K562 (cell line): Measurements from ENCODE around the gene ATRIP. TPM values are rescaled to one million over a fixed set of nuclear protein-coding genes. Genes with fewer than 3 reads are reported as not detected.
A peak's percentile ranks its signal among the peaks of the same experiment; 100 is the strongest.

ENCODE experiments used
- CXXC5 ChIP-seq: fragments of 250-450 bp; sonication (Bioruptor Pico); IDR thresholded peaks from 2 replicates; pipeline ENCODE4 v1.8.0; 2022; ENCODE audit warnings: inconsistent platforms, mild to moderate bottlenecking, moderate library complexity
- ESRRB ChIP-seq: fragments of 250-450 bp; sonication (Bioruptor Pico); IDR thresholded peaks from 2 replicates; pipeline ENCODE4 v1.5.0; 2020; ENCODE audit warnings: mild to moderate bottlenecking, moderate library complexity, borderline replicate concordance
- ETS2 ChIP-seq: IDR thresholded peaks from 2 replicates; pipeline ENCODE4 v1.6.1; 2016; ENCODE audit warnings: borderline replicate concordance, missing genetic modification characterization, mild to moderate bottlenecking, moderate library complexity, missing compliant biosample characterization; ENCODE audit not compliant: poor library complexity, severe bottlenecking
- HINFP ChIP-seq: fragments of 450-650 bp; conservative IDR thresholded peaks from 2 replicates; pipeline ENCODE4 v1.6.1; 2016; ENCODE audit warnings: missing genetic modification characterization, low read depth, mild to moderate bottlenecking, control low read depth, missing compliant biosample characterization
- HNRNPLL ChIP-seq: fragments of 200-400 bp; formaldehyde crosslinking; IDR thresholded peaks from 2 replicates; pipeline ENCODE4 v1.6.1; 2017; ENCODE audit warnings: low read length, low read depth, mild to moderate bottlenecking; ENCODE audit not compliant: poor library complexity, severe bottlenecking
- HOXB6 ChIP-seq: fragments of 250-450 bp; sonication (Bioruptor Pico); IDR thresholded peaks from 2 replicates; pipeline ENCODE4 v1.5.1; 2022; ENCODE audit warnings: mild to moderate bottlenecking, borderline replicate concordance
- ILK ChIP-seq: fragments of 450-650 bp; IDR thresholded peaks from 2 replicates; pipeline ENCODE4 v1.6.1; 2016; ENCODE audit warnings: missing genetic modification characterization, low read depth, mild to moderate bottlenecking, missing compliant biosample characterization, moderate library complexity, borderline replicate concordance
- LCOR ChIP-seq: sonication (generic); formaldehyde crosslinking; IDR thresholded peaks from 2 replicates; pipeline ENCODE4 v1.8.0; 2022; ENCODE audit warnings: mild to moderate bottlenecking, missing genetic modification reagents
- NUFIP1 ChIP-seq: fragments of 450-650 bp; IDR thresholded peaks from 2 replicates; pipeline ENCODE4 v1.6.1; 2018; ENCODE audit not compliant: partially characterized antibody
- RBFOX2 ChIP-seq: fragments of 200-400 bp; formaldehyde crosslinking; IDR thresholded peaks from 2 replicates; pipeline ENCODE4 v1.6.1; 2017; ENCODE audit warnings: low read depth, mild to moderate bottlenecking, low read length, moderate library complexity
- RBM34 ChIP-seq: fragments of 200-400 bp; formaldehyde crosslinking; IDR thresholded peaks from 2 replicates; pipeline ENCODE4 v1.6.1; 2018; ENCODE audit warnings: low read length, borderline replicate concordance; ENCODE audit not compliant: insufficient read depth
- SETDB1 ChIP-seq: IDR thresholded peaks from one replicate; pipeline ENCODE4 v1.6.1; 2012; ENCODE audit warnings: low read length, control low read depth, inconsistent platforms
- SRSF3 ChIP-seq: fragments of 200-400 bp; formaldehyde crosslinking; IDR thresholded peaks from 2 replicates; pipeline ENCODE4 v1.6.1; 2016; ENCODE audit warnings: mild to moderate bottlenecking, low read length, moderate library complexity; ENCODE audit not compliant: insufficient read depth
- SRSF9 ChIP-seq: fragments of 200-400 bp; formaldehyde crosslinking; IDR thresholded peaks from 2 replicates; pipeline ENCODE4 v1.6.1; 2017; ENCODE audit warnings: low read depth, low read length, borderline replicate concordance
- USF1 ChIP-seq: sonication (generic); formaldehyde crosslinking; IDR thresholded peaks from 2 replicates; pipeline ENCODE4 v1.9.0; 2022; ENCODE audit warnings: mild to moderate bottlenecking, missing genetic modification reagents
- ZNF224 ChIP-seq: sonication (generic); formaldehyde crosslinking; IDR thresholded peaks from 2 replicates; pipeline ENCODE4 v1.8.0; 2022; ENCODE audit warnings: mild to moderate bottlenecking, missing genetic modification reagents
- ZNF24 ChIP-seq: fragments of 450-650 bp; IDR thresholded peaks from 2 replicates; pipeline ENCODE4 v1.6.1; 2016
- ZNF592 ChIP-seq: fragments of 450-650 bp; IDR thresholded peaks from 2 replicates; pipeline ENCODE4 v1.6.1; 2017; ENCODE audit warnings: antibody characterized with exemption, mild to moderate bottlenecking
- ZNF639 ChIP-seq, 2 experiments: fragments of 200-800 bp in 1 of 2; sonication (Bioruptor generic) in 1 of 2; sonication (generic) in 1 of 2; formaldehyde crosslinking in 1 of 2; IDR thresholded peaks in 1 of 2; conservative IDR thresholded peaks in 1 of 2; 2 replicates each; pipeline versions ENCODE4 v1.5.0 to v1.6.1; 2016 to 2020; ENCODE audit warnings: missing compliant biosample characterization in 1 of 2, missing genetic modification characterization in 1 of 2, missing genetic modification reagents in 1 of 2
- polyA plus RNA-seq, 8 experiments: library from polyadenylated mRNA; depleted of rRNA in 4 of 8; stranded (reverse) in 5 of 8; unstranded in 3 of 8; fragments of >200 nt; fragmentation: Nextera tagmentation in 2 of 8; fragmentation: Illumina TruSeq in 1 of 8; extraction: Ambion mirVana in 2 of 8; extraction: Trizol in 1 of 8; gene quantifications; 2 replicates each; pipeline versions ENCODE4 v1.2.1 to v1.2.3, GENCODE V29; 2011 to 2014; ENCODE audit warnings: inconsistent platforms in 1 of 8, missing spikeins in 1 of 8
- total RNA-seq, 7 experiments: library from RNA; depleted of rRNA in 6 of 7; stranded (reverse); fragments of >200 nt in 6 of 7; fragmentation: Illumina TruSeq in 2 of 7; extraction: Trizol in 2 of 7; gene quantifications; 2 replicates each; pipeline versions ENCODE4 v1.2.1 to v1.2.3, GENCODE V29; 2011 to 2021; ENCODE audit warnings: low replicate concordance in 1 of 7

Gene ATRIP
- total and polyA plus RNA-seq, 9 of the 15 experiments (the other 6 are each of a cell fraction or from before 2014, with no cell fraction given), result 1.7 to 15.7 (median 10.5) TPM

GRCh38 chr3:48439820-48440589 lies 6.5 kb upstream of the ATRIP start, which contains the start of the genes CCDC51 and TMA7 (continued):
- peak; percentile 43; the same call in 1 of the 2 replicates for TF ChIP-seq ZNF592
- TF ChIP-seq SRSF3, result no peak
- no peak for TF ChIP-seq USF1 (CRISPR knock-in tag)
- no peak for TF ChIP-seq SRSF9
- TF ChIP-seq ILK, result no peak
- TF ChIP-seq RBFOX2, result peak; percentile 95
- no peak for TF ChIP-seq ZNF224 (CRISPR knock-in tag)
- TF ChIP-seq HNRNPLL, result peak; percentile 23
- no peak for TF ChIP-seq ETS2 (tag)
- no peak for TF ChIP-seq HINFP
- no peak for TF ChIP-seq RBM34
- peak; percentile 74 for TF ChIP-seq CXXC5 (CRISPR knock-in tag)
- peak in 1 of 2 experiments; percentile 78; a peak in 2 of 4 replicates for TF ChIP-seq ZNF639 (CRISPR knock-in tag; conservative IDR thresholded peaks at IDR 0.05 in 1 of 2, IDR thresholded peaks at IDR 0.05 in 1 of 2)
- no peak for TF ChIP-seq ESRRB (CRISPR knock-in tag)
- TF ChIP-seq LCOR, result no peak; the same call in 1 of the 2 replicates
- no peak for TF ChIP-seq NUFIP1
- no peak for TF ChIP-seq SETDB1
- no peak for TF ChIP-seq HOXB6 (CRISPR knock-in tag)
- no peak for TF ChIP-seq ZNF24
